GM18519 (cell line): ENCODE results near the gene CNTNAP3B.
"Not testable (repeated sequence)": the region's sequence is repeated elsewhere in the genome, so short reads cannot be mapped to it uniquely, and the experiment has no call there.

ENCODE experiments used
- ATAC-seq: cut with Tn5 transposase; IDR thresholded peaks from one replicate; pipeline ENCODE4 v1.9.1; 2021; ENCODE audit warnings: mild to moderate bottlenecking, moderate library complexity; ENCODE audit not compliant: unreplicated experiment, low FRiP score

Gene CNTNAP3B

DNA sequence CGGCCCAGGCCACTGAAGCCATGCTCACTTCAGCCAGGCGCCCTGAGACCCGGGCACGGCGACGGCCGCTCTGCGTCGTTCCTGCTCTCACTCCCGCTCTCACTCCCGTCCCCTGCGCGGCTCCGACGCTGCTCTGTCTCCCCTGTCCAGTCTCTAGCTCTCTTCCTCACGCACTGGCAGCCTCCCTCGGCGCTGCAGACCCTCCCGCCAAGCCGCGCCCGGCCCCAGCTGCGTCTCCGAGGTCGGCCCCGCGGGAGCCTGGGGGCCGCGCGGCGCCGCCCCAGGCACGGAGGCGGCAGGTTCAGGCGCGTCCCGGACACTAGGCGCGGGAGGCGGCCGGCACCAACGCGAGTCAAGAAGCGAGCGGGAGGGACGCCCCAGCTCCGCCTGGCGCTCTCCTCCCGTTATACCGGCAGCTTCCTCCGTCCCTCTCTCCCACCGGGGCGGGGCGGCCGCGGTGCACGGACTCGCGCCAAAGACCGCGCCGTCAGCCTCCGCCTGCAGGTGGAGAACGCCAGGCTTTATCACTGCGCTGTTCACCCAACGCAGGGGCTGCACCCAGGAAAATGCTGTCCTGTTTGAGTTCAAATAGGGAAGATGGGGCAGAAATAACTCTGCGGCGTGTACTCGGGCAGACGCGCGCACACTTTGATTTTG, at the start of gene CNTNAP3B:
Gene CNTNAP3B (minus strand): TSS at position 354 of the 657 bp plus-strand sequence. CDS start 332 bp downstream, at position 22.
- not testable (repeated sequence) for ATAC-seq

DNA sequence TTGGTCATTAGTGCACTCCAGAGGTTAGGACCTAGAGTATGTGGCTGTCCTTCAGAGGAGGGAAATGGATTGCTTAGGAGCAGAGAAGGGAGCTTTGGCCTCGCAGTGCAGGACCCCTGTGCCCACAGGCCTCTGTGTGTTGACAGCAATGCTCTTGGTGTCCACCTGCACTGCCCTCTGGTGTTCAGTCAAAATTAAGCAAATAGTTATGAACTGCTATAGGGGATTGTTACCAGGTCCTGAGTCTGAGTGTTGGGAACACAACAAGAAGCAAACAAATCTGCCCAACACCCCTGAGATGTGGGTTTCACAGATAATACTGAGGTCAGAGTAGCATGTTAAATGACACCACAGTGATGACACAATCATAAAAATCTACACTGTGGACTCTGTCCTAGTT, 31.1 kb upstream of the CNTNAP3B start:
- ATAC-seq: not testable (repeated sequence)

DNA sequence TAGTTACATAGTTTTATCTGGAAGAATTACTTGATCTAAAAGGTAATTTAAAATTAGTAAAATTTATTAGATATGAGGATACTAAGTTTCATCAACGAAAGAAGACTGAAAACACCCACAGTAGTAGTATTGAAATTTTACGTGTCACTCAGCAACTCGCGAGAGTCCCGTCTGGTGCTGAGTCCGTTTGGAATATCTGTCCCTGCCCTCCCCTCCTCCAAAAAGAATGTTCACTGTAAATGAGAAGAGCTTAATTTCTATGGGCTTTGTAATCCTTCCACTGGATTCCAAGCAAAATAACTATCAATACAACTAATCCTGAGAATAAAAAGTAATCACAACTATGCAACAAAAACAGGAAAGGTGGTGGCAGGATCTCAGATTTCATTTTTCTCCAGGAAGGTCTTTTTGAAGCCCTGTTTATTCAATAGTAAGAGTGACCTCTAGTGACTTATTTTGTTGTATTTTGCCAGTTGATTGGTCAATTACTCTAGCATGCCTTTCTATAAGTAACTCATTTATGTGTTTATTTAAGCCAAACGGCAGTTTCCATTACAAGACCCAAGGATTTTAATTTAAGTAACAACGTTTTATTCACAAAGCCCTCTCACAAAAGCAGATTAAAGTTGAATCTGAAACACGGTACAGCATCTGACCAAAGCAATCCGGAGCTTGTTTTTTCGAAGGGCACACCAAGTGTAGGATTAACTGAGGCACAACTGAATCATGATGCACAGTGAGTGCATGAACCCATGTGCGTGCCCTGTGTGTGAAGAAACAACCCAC, 2.0 kb downstream of the CNTNAP3B start:
- not testable (repeated sequence) for ATAC-seq

DNA sequence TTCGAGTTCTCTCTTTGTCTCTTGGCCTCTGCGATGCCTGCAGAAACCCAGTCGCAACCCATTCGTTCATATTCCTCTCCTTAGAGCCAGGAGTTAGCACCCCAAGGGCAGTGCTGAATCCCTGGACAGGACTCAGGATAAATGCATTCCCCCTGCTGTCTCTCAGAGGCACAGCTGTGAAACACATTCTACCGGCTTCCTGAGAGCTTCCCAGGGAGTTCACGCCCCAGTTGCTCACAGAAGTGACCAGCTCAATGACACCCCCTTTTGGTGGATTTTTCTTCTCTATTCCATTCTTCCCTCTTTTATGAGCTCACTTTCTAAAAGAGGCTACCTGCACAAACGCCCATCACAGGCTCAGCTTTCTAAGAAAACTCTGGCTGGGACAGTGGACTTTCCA, 8.2 kb downstream of the CNTNAP3B start:
- not testable (repeated sequence) for ATAC-seq

DNA sequence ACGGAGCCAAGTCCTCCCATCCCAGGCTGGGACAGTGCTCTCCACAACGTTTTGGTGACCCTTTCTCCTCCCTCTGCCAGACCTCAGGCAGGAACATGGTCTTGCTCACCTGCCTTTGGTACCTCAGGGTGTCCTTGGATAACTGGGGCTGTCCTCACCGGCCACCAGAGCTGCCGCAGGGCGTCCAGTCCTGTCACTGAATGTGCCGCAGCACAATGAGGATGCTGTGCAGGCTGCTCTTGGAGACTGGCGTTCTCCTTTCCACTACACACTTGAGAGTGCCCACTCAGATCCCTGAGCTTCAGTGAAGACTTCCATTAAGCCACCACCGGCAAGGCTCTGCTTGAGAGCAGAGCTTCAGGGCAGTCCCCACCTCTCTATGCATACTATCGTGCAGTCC, 33.3 kb downstream of the CNTNAP3B start:
- not testable (repeated sequence) for ATAC-seq

DNA sequence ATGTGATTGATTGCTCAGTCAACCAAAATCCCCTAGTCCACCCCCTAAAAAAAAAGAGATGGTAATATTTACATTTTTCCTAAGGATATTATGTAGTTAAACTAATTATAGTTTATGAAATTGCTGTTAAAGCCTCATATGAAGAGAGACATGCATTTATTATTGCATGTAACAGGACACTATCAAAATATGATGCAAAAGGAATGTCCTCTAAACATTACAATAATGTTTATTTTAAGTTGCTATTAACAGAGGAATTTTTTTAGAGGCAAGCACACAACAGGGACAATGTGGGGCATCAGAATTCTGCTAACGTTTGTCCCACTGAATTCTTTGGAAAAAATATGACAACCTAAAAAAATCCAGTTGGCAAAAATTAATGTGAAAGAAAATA, 44.7 kb downstream of the CNTNAP3B start:
- ATAC-seq: not testable (repeated sequence)

DNA sequence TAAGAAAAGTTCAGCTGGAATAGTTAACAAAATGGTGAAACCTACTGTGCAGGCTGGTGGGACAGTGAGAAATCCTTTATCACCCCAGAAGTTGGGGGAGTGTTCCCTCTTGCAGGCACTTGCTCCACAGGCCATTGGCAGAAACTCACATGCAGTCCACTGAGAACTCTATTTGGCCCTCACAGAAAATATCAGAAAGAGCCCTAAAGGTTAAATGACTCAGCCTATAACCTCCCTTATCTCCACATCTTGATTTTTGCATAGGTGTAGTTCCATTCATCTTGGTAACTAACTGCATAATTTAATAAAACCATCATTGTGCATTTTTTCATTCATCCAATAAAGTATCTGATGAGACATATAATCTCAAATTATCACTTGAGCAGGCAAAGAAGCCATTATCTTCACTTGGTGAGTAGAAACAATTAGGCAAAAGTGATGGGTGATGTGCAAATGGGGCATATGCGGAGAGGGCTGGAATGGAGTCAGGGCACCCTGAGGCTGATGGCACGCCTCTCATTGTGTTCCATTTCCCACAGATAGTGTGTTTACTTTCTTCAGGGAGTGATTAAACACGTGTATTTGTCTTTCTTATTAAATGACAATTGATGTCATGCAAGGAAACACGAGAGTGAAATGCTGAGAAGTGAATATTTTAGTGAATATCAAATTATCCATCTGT, 45.2 kb downstream of the CNTNAP3B start:
- not testable (repeated sequence) for ATAC-seq

DNA sequence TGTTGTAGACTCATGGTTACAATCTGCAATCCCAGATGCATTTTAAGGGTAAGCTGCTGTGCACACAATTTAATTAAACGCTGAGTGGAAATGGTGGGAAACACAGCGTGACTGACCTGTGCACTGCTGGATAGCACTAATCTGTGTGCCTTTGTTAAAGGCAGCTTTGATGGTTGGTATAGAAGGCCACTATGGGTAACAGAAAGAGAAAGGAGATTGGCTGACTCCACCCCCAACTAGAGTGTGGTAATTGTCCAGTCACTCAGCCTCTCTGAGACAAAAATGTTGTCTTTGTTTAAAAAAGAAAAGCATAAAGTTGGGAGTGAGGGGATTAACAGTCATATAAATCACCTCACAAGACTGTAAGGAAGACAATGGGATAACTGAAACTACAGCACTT, 48.9 kb downstream of the CNTNAP3B start:
- not testable (repeated sequence) for ATAC-seq

DNA sequence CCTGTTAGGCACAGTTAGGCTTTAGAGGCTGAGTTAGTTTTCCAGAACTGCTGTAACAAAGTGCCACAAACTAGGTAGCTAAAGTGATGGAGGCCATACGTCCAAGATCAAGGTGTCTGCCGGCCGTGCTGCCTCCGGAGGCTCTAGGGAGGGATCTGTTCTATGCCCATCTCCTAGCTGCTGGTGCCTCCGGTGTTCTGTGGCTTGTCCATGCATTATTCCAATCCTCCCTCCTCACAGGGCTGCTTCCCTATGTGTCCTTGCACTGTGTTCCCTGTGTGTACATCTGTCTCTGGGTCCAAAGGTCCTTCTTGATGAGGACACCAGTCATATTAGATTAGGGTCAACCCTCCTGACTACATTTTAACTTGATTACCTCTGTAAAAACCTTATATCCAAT, 54.4 kb downstream of the CNTNAP3B start:
- ATAC-seq: not testable (repeated sequence)

DNA sequence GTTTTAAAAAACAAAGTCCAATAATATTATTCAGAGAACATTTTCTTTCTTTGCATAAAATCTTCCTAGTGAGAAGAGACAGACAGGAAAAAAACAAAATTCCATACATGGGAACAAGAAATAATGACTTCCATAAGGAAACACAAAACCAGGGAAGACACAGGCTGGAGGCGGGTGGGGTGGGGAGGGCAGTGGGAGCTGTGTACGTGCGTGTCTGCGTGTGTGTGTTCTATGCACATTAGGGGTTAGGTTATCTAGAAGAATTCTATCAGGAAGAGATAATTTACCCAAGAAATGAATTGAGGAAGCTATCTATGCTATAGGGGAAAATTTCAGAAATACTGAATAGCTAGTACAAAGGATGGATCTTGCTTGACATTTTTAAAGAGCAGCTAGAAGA, 58.2 kb downstream of the CNTNAP3B start:
- ATAC-seq: not testable (repeated sequence)

DNA sequence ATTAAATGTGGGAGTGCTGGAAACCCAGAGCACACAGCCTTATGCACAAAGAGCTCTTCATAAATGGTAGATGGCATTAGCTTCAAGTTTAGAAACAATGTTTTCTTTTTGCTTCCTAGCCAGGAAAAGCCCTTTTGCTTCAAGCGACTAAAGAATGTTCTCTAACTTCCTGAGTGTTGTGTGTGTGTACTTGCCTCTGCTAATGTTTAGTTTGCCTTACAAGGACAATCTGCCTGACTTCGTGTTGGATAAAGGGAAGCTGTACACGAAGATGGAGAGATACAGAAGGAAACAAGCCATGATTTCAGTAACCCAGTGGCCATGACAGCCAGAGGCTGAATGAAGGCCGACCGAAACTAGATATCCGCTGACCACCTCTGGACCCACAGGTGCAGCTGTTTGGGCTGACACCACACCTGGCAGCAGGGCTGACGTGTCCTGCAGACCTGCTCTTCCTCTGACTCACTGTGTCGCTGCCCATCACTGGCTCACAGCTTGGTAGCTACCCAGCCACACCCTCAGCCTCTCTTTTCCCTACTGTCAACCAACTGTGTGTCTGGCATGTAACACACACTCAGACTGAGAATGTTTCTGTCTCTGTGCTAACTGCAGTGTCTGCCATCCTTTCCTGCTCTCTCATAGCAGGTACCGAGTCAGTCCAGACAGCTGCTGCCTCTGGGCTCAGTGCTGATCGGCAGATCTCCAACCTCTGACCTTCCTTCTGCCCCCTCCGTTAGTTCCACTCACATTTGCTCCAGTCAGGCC, 59.0 kb downstream of the CNTNAP3B start:
- not testable (repeated sequence) for ATAC-seq

DNA sequence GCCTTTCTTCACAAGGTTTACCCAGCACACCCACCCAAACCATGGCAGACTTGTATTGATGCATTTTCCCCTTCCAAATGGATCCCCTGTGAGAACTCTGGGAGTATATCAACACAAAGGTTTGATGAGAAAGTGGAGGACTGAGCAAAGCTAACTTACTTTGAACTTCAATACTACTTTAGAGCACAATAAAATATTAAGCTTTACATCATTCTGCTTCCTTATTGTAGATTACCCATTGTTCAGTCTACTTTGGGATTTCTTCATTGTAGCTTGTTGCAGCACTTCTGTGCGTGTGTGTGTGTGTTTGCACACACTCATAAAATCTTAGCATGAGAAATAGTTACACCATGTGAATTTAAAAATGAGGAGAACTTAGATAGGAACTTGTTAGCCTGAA, 75.4 kb downstream of the CNTNAP3B start:
- not testable (repeated sequence) for ATAC-seq

DNA sequence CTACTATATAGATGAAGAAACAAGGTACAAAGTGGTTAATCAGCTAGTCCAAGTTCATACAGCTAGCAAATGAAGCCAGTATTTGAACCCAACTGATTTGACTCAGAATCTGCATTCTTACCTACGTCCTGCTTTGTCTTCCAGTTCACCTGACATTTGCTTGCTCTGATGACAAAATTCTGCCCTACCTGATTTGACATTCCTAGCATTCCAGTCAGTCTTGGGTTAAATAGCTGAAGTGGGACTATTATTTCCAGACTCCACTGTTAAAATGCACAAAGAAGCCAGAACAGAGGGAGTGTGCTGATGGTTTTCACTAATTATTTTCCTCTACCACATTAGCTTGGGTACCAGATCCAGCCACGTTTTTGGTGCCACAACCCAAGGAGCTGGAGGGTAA, 78.5 kb downstream of the CNTNAP3B start:
- ATAC-seq: not testable (repeated sequence)

DNA sequence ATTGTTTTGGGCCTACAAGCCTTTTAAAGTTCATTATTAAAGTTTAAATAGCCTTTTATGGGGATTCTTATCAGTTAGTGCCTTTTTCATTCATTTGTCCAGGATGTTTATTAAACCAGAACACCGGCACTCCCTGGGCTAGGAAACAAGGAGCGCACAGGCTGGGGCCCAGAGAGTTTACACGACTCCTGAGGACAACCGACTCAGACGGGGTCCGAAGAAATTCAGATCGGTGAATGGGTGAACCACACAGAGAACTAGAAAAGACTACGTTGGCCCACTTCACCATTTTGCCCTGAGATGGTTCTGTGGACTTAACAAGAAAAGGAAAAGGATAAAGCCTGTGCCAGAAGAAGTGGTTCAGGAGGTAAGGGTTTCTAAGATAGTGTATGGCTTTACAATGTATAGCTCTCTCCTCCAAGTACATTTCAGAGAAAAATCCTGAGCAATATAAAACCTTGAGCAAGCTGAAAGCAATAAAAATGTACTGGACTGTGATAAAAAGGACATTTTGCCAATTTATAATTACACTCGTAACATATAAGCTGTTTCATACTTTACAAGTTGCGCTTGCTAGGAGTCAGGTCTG, 84.7 kb downstream of the CNTNAP3B start:
- not testable (repeated sequence) for ATAC-seq

DNA sequence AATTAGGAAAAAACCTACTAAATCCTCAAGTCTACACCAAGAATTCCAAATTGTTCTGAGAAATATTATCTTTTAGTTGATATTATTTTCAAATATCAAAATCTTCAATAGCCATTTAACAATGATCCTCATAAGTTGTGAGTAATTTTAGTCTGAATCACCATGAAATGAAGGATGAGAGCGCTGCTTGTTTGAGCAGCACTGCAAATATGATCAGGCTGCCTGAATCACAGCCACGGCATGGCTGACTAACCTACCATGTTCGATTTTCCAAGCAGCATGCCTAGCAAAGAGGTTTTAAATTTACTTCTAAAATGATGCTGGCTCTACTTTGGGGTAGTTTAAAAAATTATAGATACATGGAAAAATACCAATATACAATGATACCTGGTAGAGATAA, 95.7 kb downstream of the CNTNAP3B start:
- not testable (repeated sequence) for ATAC-seq

DNA sequence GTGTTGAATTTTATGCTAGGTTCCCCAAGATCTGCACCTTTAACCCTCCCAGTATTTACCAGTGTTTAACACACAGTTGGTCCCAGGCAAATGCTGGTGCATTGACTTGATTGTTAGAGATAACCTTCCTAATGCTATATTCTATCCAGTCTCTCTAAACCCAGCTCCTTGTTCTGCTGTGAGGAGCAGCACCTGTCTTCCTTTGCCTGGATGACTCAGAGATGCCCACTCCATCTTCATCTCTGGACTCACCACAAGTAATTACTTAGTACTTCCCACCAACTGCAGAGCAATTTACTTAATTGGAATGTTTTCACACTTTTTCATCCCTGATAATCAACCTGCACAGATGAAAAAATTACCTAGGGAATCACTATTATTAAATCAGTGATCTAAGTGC, 108.6 kb downstream of the CNTNAP3B start:
- not testable (repeated sequence) for ATAC-seq

DNA sequence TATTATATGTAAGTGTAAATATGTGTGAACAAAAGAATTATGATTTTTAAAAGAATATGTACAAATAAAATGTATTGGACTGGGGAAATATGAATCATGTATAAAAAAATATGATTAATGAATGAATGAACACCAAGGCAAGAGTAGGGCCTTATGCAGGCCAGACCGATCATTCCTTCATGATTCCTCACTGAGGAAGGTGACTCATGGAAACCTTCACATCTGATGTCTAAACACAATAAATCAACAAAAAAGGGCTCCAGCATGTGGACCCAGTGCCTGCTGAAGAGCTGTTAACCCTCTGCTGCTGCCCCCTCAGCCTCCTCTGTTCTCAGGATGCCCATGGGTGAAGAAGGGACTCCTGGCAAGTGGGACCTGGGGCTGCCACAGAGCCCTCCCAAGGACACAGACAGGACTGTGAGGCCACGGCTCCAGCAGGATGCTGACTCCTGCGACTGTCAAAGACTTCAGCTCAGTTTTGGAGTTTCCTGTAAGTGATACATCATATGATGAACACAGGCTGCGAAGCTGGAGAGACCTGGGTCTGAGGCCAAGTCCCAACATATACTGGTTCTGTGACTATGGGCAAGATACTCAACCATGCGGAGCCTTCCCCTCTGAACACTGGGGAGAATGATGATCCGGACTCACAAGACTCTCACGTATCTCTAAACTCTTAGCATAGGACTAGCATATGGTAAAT, 110.9 kb downstream of the CNTNAP3B start:
- ATAC-seq: not testable (repeated sequence)

DNA sequence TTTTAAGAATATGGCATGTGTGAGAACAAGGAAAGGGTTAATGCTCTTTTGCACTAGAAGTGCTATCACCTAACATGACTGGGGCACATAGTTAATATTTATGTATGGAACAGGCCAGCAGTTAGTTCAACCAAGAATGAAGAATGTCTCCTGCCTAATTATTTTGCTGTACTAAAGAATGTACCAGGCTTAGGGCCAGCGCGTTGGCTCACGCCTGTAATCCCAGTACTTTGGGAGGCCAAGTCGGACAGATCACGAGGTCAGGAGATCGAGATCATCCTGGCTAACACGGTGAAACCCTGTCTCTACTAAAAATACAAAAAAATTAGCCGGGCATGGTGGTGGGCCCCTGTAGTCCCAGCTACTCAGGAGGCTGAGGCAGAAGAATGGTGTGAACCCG, 114.9 kb downstream of the CNTNAP3B start:
- ATAC-seq: not testable (repeated sequence)

DNA sequence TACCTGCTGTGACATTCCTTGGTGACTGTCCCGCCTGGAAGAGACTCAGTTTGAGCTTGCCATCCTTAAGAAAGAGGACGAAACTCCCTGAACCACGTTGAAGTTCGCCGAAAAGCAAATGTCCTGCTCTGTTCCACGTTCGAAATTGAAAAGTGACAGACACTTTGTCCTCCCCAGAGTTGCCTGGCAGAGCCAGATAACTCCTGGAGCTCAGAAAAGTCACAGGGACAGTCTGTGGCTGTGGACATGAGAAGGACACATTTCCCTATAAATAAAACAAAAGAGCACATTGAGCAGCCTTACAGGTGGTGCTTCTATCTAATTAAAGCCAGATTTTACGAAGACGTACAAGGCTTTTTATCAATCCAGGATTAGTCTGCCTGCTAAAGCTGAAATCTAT, 137.6 kb downstream of the CNTNAP3B start:
- ATAC-seq: not testable (repeated sequence)
